Posterior vena cava (tissue), 2 donors: ENCODE measurements around the gene HSPB6. TPM values are rescaled to one million over a fixed set of nuclear protein-coding genes. Genes with fewer than 3 reads are reported as not detected.
"Not testable (repeated sequence)": the region's sequence is repeated elsewhere in the genome, so short reads cannot be mapped to it uniquely, and the experiment has no call there.

Experiments used
- DNase-seq: peaks from one replicate; pipeline ENCODE4 v3.0.0-alpha.2; 2020; ENCODE audit warnings: low spot score
- intact Hi-C, 2 donors: fragments of 100-400 bp; cut with DNase I; formaldehyde crosslinking; loops; one replicate each; pipeline versions ENCODE4 v1.14.1 to v1.14.2; 2022 to 2023
- total RNA-seq, 2 donors: library from RNA; stranded (reverse); fragmentation: NEBNext Ultra II Directional; extraction: Animal tissue kit (Norgen Biotek cat#: 25700); gene quantifications; one replicate each; pipeline ENCODE4 v1.2.1, GENCODE V29; 2021
- donor health status: DM: yes; HTN: yes; CAD: no.
- donor health status: DM: yes; HTN: yes; CAD: no.

Gene HSPB6
- total RNA-seq, 2 donors from 2014 or later: 290 to 412 TPM

GRCh38 chr19:35773020-35773806, 16.4 kb upstream of the HSPB6 start:
- intact Hi-C loops: no loop called here
- no peak for DNase-seq

GRCh38 chr19:35772362-35772761, 15.5 kb upstream of the HSPB6 start:
- DNase-seq, intact Hi-C loops: not testable (repeated sequence)

GRCh38 chr19:35768082-35768421, 11.2 kb upstream of the HSPB6 start:
- intact Hi-C loops: no loop called here
- DNase-seq: no peak

- no peak for DNase-seq
- intact Hi-C loops: no loop called here
Observed at GRCh38 chr19:35767288-35768081, 10.7 kb upstream of the HSPB6 start.

- intact Hi-C loops: no loop called here
- DNase-seq: no peak
Observed at GRCh38 chr19:35766571-35767104, 9.8 kb upstream of the HSPB6 start.

GRCh38 chr19:35764432-35765315, 7.8 kb upstream of the HSPB6 start:
- intact Hi-C loops: no loop called here
- DNase-seq: no peak

- intact Hi-C loops: no loop called here
- DNase-seq: no peak
Observed at GRCh38 chr19:35760711-35761349, 4.0 kb upstream of the HSPB6 start.

GRCh38 chr19:35759697-35760096, 2.9 kb upstream of the HSPB6 start:
- no peak for DNase-seq
- intact Hi-C loops: no loop called here

GRCh38 chr19:35757749-35758608, 1.1 kb upstream of the HSPB6 start, which contains the start of gene PROSER3:
PROSER3 (plus strand) TSS chr19:35758176; CDS start chr19:35758216, 40 bp downstream.
- intact Hi-C loops: no loop called here
- DNase-seq: peak; percentile 100

GRCh38 chr19:35757231-35757748, 461 bp upstream of the HSPB6 start:
- intact Hi-C loops: no loop called here
- DNase-seq: peak; percentile 98

- peak; percentile 98 for DNase-seq
- intact Hi-C loops: no loop called here
Observed at GRCh38 chr19:35755550-35756376, 1.1 kb downstream of the HSPB6 start.

GRCh38 chr19:35755131-35755549, 1.7 kb downstream of the HSPB6 start:
- intact Hi-C loops: no loop called here
- no peak for DNase-seq

- intact Hi-C loops: no loop called here
- no peak for DNase-seq
Observed at GRCh38 chr19:35754370-35755130, 2.3 kb downstream of the HSPB6 start.

- DNase-seq: peak; percentile 83
- intact Hi-C loops: no loop called here
Observed at GRCh38 chr19:35753634-35754369, 3.0 kb downstream of the HSPB6 start.

GRCh38 chr19:35752746-35753350, 4.0 kb downstream of the HSPB6 start:
- intact Hi-C loops: no loop called here
- peak; percentile 83 for DNase-seq
